ENCODE measurements around the gene DSCAM. TPM values are rescaled to one million over a fixed set of nuclear protein-coding genes. Genes with fewer than 3 reads are reported as not detected.

The DSCAM gene
- total and polyA plus RNA-seq, 2 experiments from 2014 or later, result 0.23 to 0.42 TPM

DNA sequence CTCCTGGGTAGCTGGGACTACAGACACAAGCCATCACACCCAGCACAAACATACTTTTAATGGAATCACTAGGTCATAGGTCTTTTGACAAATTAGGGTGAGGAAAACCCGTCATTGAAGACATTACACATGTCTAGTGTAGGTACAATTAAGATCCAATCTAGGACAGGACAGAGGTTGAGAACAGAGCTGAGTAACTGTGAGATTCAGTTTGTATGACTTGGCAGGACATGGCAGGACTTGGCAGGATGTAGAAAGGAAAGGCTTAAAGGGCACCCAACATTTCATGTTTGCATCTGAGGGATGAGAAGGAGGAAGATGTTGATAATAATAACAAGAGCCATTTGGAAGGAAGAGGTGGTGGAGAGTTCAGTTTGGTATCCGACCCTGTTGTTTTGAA lies 496.0 kb downstream of the DSCAM start:
- H3K36me3 ChIP-seq, result no peaks in the 10 kb centered on the region
- peaks cover 1% of the 10 kb centered on the region for H3K4me1 ChIP-seq (ENCODE audit: low read depth)
- H3K27ac ChIP-seq, result no peak overlapping the region
- H3K9me3 ChIP-seq (ENCODE audit: low read depth), result no peaks in the 10 kb centered on the region
- H3K27me3 ChIP-seq, result no peaks in the 10 kb centered on the region
- DNase-seq (ENCODE audit: low read depth in 1 of 2, low spot score in 1 of 2), result no peak
- no peak overlapping the region for H3K4me3 ChIP-seq
- TF ChIP-seq, protein P1, sequence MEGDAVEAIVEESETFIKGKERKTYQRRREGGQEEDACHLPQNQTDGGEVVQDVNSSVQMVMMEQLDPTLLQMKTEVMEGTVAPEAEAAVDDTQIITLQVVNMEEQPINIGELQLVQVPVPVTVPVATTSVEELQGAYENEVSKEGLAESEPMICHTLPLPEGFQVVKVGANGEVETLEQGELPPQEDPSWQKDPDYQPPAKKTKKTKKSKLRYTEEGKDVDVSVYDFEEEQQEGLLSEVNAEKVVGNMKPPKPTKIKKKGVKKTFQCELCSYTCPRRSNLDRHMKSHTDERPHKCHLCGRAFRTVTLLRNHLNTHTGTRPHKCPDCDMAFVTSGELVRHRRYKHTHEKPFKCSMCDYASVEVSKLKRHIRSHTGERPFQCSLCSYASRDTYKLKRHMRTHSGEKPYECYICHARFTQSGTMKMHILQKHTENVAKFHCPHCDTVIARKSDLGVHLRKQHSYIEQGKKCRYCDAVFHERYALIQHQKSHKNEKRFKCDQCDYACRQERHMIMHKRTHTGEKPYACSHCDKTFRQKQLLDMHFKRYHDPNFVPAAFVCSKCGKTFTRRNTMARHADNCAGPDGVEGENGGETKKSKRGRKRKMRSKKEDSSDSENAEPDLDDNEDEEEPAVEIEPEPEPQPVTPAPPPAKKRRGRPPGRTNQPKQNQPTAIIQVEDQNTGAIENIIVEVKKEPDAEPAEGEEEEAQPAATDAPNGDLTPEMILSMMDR (IDR thresholded peaks at IDR 0.05; ENCODE audit: low read depth, low read length), result no peak

DNA sequence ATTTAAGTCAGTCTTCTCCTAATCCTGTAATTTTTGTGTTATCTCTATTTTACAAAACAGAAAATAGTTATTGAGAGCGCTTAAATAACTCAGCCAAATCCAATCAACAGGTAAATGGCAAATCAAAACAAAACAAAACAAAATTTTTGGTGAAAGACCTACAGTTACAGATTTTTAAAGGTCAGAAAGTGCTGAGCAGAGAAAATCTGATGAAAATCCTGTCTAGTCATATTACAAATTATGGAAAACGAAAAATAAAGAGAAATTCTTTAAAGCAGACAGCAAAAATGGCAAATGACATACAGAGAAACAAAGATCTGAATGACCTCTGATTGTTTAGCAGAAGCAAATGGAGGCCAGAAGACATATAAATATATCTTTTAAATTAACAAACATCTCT lies 497.4 kb downstream of the DSCAM start:
- no peak for DNase-seq (ENCODE audit: low read depth in 1 of 2, low spot score in 1 of 2)
- Histone ChIP-seq H3K27me3 (no peaks in the 10 kb centered on the region), H3K4me3 (no peak overlapping the region), H3K27ac (no peak overlapping the region), H3K36me3 (no peaks in the 10 kb centered on the region), H3K4me1 (ENCODE audit: low read depth) (peaks cover 14% of the 10 kb centered on the region), H3K9me3 (ENCODE audit: low read depth) (no peaks in the 10 kb centered on the region)
- TF ChIP-seq, protein P1 (IDR thresholded peaks at IDR 0.05; ENCODE audit: low read depth, low read length), result no peak

DNA sequence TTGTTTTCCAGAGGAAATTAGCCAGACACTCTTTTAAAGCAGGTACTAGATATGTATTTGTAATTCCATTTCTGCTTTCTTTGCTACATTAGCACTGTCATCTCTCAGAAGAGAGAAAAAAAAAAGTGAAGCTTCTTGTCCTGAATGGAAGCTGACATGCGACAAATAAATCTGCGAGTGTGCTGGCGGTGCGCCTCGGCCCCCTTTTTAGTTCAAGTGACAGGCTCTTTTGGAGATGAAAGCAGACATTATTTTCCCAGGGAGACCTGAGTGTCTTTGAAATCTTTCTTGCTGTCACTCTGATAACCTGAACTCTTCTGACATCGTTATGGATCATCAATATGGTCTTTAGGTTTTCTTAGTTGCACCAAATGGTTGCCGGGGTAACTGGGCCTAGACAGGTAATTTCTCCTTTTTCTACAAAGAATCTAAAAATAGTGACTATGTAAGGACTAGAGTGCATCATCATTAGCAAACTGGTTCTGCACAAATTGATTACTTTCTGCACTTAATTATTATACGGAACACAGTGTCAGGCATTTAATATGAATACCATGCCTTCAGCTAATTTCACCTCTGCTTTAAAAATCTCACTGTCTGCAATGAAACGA lies 501.1 kb downstream of the DSCAM start:
- no peaks in the 10 kb centered on the region for H3K27me3 ChIP-seq
- H3K9me3 ChIP-seq (ENCODE audit: low read depth), result no peaks in the 10 kb centered on the region
- H3K36me3 ChIP-seq, result no peaks in the 10 kb centered on the region
- no peak overlapping the region for H3K4me3 ChIP-seq
- peaks cover 14% of the 10 kb centered on the region for H3K4me1 ChIP-seq (ENCODE audit: low read depth)
- DNase-seq (ENCODE audit: low read depth in 1 of 2, low spot score in 1 of 2), result no peak
- no peak overlapping the region for H3K27ac ChIP-seq
- TF ChIP-seq, protein P1 (IDR thresholded peaks at IDR 0.05; ENCODE audit: low read depth, low read length), result no peak

DNA sequence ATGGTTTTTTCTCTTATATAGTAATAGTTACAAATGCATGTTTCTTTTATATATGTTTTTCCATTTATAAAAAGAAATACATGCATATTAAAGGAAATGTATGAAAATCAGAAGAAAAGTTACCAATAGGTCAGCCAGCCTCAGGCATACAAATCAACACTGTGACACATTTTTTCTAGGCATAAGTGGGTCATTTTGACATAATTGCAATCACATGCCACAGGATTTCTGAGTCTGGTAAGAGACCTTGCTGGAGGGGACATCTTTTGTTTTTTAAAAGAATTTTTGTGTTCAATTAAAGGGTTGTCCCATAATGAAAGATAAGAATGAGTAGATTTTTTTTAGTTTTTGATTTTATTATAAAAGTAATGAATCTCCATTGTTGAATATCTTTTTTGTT lies 506.6 kb downstream of the DSCAM start:
- TF ChIP-seq, protein P1 (IDR thresholded peaks at IDR 0.05; ENCODE audit: low read depth, low read length), result no peak
- H3K27me3 ChIP-seq, result no peaks in the 10 kb centered on the region
- no peak for DNase-seq (ENCODE audit: low read depth in 1 of 2, low spot score in 1 of 2)
- H3K4me3 ChIP-seq, result no peak overlapping the region
- no peaks in the 10 kb centered on the region for H3K36me3 ChIP-seq
- no peaks in the 10 kb centered on the region for H3K9me3 ChIP-seq (ENCODE audit: low read depth)
- H3K27ac ChIP-seq, result no peak overlapping the region
- peaks cover 6% of the 10 kb centered on the region for H3K4me1 ChIP-seq (ENCODE audit: low read depth)

DNA sequence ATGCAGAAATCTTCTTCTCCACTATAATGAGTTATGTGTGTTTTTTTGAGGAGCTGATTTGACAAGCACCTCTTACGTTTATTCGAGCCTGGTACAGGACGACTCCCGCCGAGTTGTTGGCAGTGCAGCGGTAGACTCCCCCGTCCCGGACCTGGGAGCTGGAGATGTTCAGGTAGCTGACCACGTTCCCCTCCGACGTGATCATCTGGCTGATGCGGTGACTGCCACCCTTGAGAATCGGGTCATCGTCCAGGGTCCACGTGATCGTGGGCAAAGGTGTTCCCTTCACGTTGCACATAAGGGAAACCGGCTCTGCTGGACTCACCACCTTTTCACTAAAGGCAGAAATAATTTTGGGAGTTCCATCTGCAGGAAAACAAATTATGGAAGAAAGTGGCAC lies 507.9 kb downstream of the DSCAM start:
- DNase-seq (ENCODE audit: low read depth in 1 of 2, low spot score in 1 of 2), result no peak
- no peaks in the 10 kb centered on the region for H3K36me3 ChIP-seq
- TF ChIP-seq, protein P1 (IDR thresholded peaks at IDR 0.05; ENCODE audit: low read depth, low read length), result no peak

More for the DNA sequence above, 507.9 kb downstream of the DSCAM start:
- no peaks in the 10 kb centered on the region for H3K9me3 ChIP-seq (ENCODE audit: low read depth)
- H3K4me1 ChIP-seq (ENCODE audit: low read depth), result no peaks in the 10 kb centered on the region
- no peaks in the 10 kb centered on the region for H3K27me3 ChIP-seq
- H3K27ac ChIP-seq, result no peak overlapping the region
- H3K4me3 ChIP-seq, result no peak overlapping the region
